Ishikawa (cell line): ENCODE results near the gene OR2F2.

Experiments used
- CEBPB ChIP-seq: IDR thresholded peaks from 2 replicates; pipeline ENCODE4 v1.6.1; 2012
- CREB1 ChIP-seq: IDR thresholded peaks from 2 replicates; pipeline ENCODE4 v1.6.1; 2012; ENCODE audit warnings: low read depth
- EGR1 ChIP-seq: IDR thresholded peaks from 2 replicates; pipeline ENCODE4 v1.6.1; 2012
- EP300 ChIP-seq: IDR thresholded peaks from 2 replicates; pipeline ENCODE4 v1.6.1; 2012; ENCODE audit warnings: borderline replicate concordance
- FOXM1 ChIP-seq: IDR thresholded peaks from 2 replicates; pipeline ENCODE4 v1.6.1; 2012; ENCODE audit warnings: low read depth, borderline replicate concordance
- MAX ChIP-seq: IDR thresholded peaks from 2 replicates; pipeline ENCODE4 v1.6.1; 2012
- NFIC ChIP-seq: IDR thresholded peaks from 2 replicates; pipeline ENCODE4 v1.6.1; 2012
- TAF1 ChIP-seq: IDR thresholded peaks from 2 replicates; pipeline ENCODE4 v1.6.1; 2012; ENCODE audit warnings: low read depth, mild to moderate bottlenecking
- TCF12 ChIP-seq: IDR thresholded peaks from 2 replicates; pipeline ENCODE4 v1.6.1; 2012; ENCODE audit warnings: low read depth
- TEAD4 ChIP-seq: IDR thresholded peaks from 2 replicates; pipeline ENCODE4 v1.6.1; 2012
- USF1 ChIP-seq: IDR thresholded peaks from 2 replicates; pipeline ENCODE4 v1.6.1; 2012
- YY1 ChIP-seq: IDR thresholded peaks from 2 replicates; pipeline ENCODE4 v1.6.1; 2012; ENCODE audit warnings: low read depth
- ZBTB7A ChIP-seq: IDR thresholded peaks from 2 replicates; pipeline ENCODE4 v1.6.1; 2012; ENCODE audit warnings: low read depth
- TF ChIP-seq, protein P1 (sequence below): IDR thresholded peaks from 2 replicates; pipeline ENCODE4 v1.6.1; 2012; ENCODE audit warnings: low read depth, mild to moderate bottlenecking

GRCh38 chr7:143978585-143978984 is 43.6 kb downstream of the OR2F2 start:
- TF ChIP-seq YY1 (no peak), TAF1 (no peak), MAX (no peak), TCF12 (no peak), FOXM1 (no peak), CREB1 (no peak), ZBTB7A (no peak), EP300 (no peak), USF1 (no peak), NFIC (no peak), EGR1 (no peak), TEAD4 (no peak), CEBPB (no peak)
- TF ChIP-seq, protein P1, sequence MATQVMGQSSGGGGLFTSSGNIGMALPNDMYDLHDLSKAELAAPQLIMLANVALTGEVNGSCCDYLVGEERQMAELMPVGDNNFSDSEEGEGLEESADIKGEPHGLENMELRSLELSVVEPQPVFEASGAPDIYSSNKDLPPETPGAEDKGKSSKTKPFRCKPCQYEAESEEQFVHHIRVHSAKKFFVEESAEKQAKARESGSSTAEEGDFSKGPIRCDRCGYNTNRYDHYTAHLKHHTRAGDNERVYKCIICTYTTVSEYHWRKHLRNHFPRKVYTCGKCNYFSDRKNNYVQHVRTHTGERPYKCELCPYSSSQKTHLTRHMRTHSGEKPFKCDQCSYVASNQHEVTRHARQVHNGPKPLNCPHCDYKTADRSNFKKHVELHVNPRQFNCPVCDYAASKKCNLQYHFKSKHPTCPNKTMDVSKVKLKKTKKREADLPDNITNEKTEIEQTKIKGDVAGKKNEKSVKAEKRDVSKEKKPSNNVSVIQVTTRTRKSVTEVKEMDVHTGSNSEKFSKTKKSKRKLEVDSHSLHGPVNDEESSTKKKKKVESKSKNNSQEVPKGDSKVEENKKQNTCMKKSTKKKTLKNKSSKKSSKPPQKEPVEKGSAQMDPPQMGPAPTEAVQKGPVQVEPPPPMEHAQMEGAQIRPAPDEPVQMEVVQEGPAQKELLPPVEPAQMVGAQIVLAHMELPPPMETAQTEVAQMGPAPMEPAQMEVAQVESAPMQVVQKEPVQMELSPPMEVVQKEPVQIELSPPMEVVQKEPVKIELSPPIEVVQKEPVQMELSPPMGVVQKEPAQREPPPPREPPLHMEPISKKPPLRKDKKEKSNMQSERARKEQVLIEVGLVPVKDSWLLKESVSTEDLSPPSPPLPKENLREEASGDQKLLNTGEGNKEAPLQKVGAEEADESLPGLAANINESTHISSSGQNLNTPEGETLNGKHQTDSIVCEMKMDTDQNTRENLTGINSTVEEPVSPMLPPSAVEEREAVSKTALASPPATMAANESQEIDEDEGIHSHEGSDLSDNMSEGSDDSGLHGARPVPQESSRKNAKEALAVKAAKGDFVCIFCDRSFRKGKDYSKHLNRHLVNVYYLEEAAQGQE: no peak
